K562 treated with DMSO at 1 percent for 48 hours (cell line): ENCODE results near the gene NUP37. TPM values are rescaled to one million over a fixed set of nuclear protein-coding genes. Genes with fewer than 3 reads are reported as not detected.

ENCODE experiments used
- total RNA-seq: library from RNA; unstranded; fragments of 300-600 nt; gene quantifications from 2 replicates; pipeline ENCODE4 v1.2.3, GENCODE V29; 2022; ENCODE audit warnings: low replicate concordance; ENCODE audit errors: extremely low read depth

The NUP37 gene
- not detected in 2 replicates for total RNA-seq

GRCh38 chr12:102119674-102120563 lies at the start of gene NUP37, which contains the start of gene PARPBP:
NUP37 (minus strand) TSS chr12:102120114; CDS start chr12:102118518, 1,596 bp downstream.
PARPBP (plus strand) TSS chr12:102120183; CDS start chr12:102123889, 3,706 bp downstream.

GRCh38 chr12:102061560-102062418 lies 58.1 kb downstream of the NUP37 start, which contains the start of gene WASHC3:
WASHC3 (minus strand) TSS chr12:102061991; CDS start chr12:102061962, 29 bp downstream.

Other genes starting within 250 kb of the NUP37 start
- gene DRAM1, start 242.5 kb downstream of the NUP37 start, total RNA-seq = not detected in 2 replicates
- not detected in 2 replicates for gene WASHC3, start 58.1 kb downstream of the NUP37 start, total RNA-seq
- not detected in 2 replicates for gene PARPBP, start 69 bp upstream of the NUP37 start, total RNA-seq
- gene PMCH, start 77.7 kb upstream of the NUP37 start, total RNA-seq = not detected in 2 replicates